Central memory CD8-positive, alpha-beta T cell (primary cell): Measurements from ENCODE around the gene DEFB132.
A peak's percentile ranks its signal among the peaks of the same experiment; 100 is the strongest.

Source experiments
- ATAC-seq: fragments of 150-1000 bp; cut with Tn5 transposase; replicated peaks from 2 replicates; pipeline ENCODE4 v1.10.0; 2022; ENCODE audit warnings: mild to moderate bottlenecking, moderate FRiP score, moderate number of reproducible peaks; ENCODE audit not compliant: poor library complexity, severe bottlenecking; ENCODE audit errors: extremely low read depth
- DNase-seq, 2 donors: peaks; one replicate each; pipeline ENCODE4 v3.0.0; 2021; ENCODE audit warnings: low spot score in 2 of 2
- H3K27ac Mint-ChIP-seq: one replicate; pipeline ENCODE4 v1.8.0; 2022; ENCODE audit warnings: low read depth, mild to moderate bottlenecking, moderate library complexity, mixed read lengths
- H3K27me3 Mint-ChIP-seq: one replicate; pipeline ENCODE4 v1.8.0; 2022; ENCODE audit warnings: mixed read lengths
- H3K36me3 Mint-ChIP-seq: one replicate; pipeline ENCODE4 v1.8.0; 2022; ENCODE audit warnings: mild to moderate bottlenecking, moderate library complexity, mixed read lengths; ENCODE audit not compliant: insufficient read depth
- H3K4me1 Mint-ChIP-seq: one replicate; pipeline ENCODE4 v1.8.0; 2022; ENCODE audit warnings: mixed read lengths
- H3K4me3 Mint-ChIP-seq: one replicate; pipeline ENCODE4 v1.8.0; 2022; ENCODE audit warnings: mild to moderate bottlenecking, moderate library complexity, mixed read lengths
- H3K9me3 Mint-ChIP-seq: one replicate; pipeline ENCODE4 v1.8.0; 2022; ENCODE audit warnings: mixed read lengths

The DEFB132 gene

GRCh38 chr20:309306-309840 lies 51.8 kb downstream of the DEFB132 start:
- DNase-seq (no peak), ATAC-seq (no peak)
- H3K9me3 Mint-ChIP-seq, result no peaks in the 10 kb centered on the region
- peaks cover 6% of the 10 kb centered on the region for H3K4me1 Mint-ChIP-seq
- no peaks in the 10 kb centered on the region for H3K27me3 Mint-ChIP-seq
- H3K27ac Mint-ChIP-seq, result no peak overlapping the region
- H3K4me3 Mint-ChIP-seq, result no peak overlapping the region
- peaks cover 2% of the 10 kb centered on the region for H3K36me3 Mint-ChIP-seq

GRCh38 chr20:309841-310644 lies 52.5 kb downstream of the DEFB132 start:
- Mint-ChIP-seq H3K4me3 (peak overlapping the region; percentile 60), H3K27ac (no peak overlapping the region), H3K27me3 (no peaks in the 10 kb centered on the region), H3K36me3 (peaks cover 2% of the 10 kb centered on the region), H3K4me1 (peaks cover 6% of the 10 kb centered on the region), H3K9me3 (no peaks in the 10 kb centered on the region)
- peak in 1 of 2 donors; percentile 53 for DNase-seq
- ATAC-seq, result peak; percentile 90

DNA sequence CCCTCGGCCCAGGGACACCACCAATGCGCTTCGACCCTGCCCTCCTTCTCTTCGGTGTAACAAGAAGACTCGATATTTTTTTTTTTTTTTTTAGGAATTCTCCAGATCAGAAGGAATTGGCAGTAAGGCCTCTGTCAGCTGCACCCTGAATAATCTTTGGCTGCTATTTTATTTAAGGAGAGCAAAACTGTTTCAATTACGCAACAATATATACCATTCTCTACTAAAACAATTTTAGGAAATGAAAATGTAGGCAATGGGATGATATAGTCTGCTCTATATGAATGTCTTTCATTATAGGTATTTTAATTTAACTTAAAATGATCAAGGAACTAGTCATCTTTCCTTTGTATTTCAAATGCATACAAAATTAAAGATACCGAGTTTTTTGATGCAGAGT lies 53.1 kb downstream of the DEFB132 start:
- DNase-seq (no peak), ATAC-seq (no peak)
- H3K9me3 Mint-ChIP-seq, result no peaks in the 10 kb centered on the region
- H3K27ac Mint-ChIP-seq, result no peak overlapping the region
- peaks cover 6% of the 10 kb centered on the region for H3K4me1 Mint-ChIP-seq
- H3K4me3 Mint-ChIP-seq, result peak overlapping the region; percentile 60
- no peaks in the 10 kb centered on the region for H3K27me3 Mint-ChIP-seq
- peaks cover 2% of the 10 kb centered on the region for H3K36me3 Mint-ChIP-seq
